Mucosa of descending colon (tissue), 3 donors: Measurements from ENCODE around the gene C17orf75. TPM values are rescaled to one million over a fixed set of nuclear protein-coding genes. Genes with fewer than 3 reads are reported as not detected.
"Not testable (repeated sequence)": the region's sequence is repeated elsewhere in the genome, so short reads cannot be mapped to it uniquely, and the experiment has no call there.

ENCODE experiments used
- ATAC-seq: fragments of 200-7000 bp; cut with Tn5 transposase; one replicate; pipeline ENCODE4 v1.9.1; 2020; ENCODE audit warnings: mild to moderate bottlenecking, moderate library complexity
- DNase-seq, 3 donors: peaks; one replicate each; pipeline ENCODE4 v3.0.0-alpha.2; 2020
- H3K36me3 ChIP-seq: fragments of 200-600 bp; one replicate; pipeline ENCODE4 v1.8.0; 2021; ENCODE audit warnings: low read depth, mild to moderate bottlenecking
- H3K4me1 ChIP-seq: fragments of 200-600 bp; one replicate; pipeline ENCODE4 v1.8.0; 2021; ENCODE audit warnings: low read depth, mild to moderate bottlenecking
- H3K4me3 ChIP-seq: fragments of 200-600 bp; one replicate; pipeline ENCODE4 v1.8.0; 2021; ENCODE audit warnings: mild to moderate bottlenecking
- H3K9me3 ChIP-seq: fragments of 200-600 bp; one replicate; pipeline ENCODE4 v1.8.0; 2021; ENCODE audit warnings: mild to moderate bottlenecking
- intact Hi-C, 2 donors: fragments of 100-400 bp; cut with DNase I in 1 of 2; cut with micrococcal nuclease in 1 of 2; formaldehyde crosslinking; loops; one replicate each; pipeline versions ENCODE4 v1.11.0 to v1.11.1; 2022; cut with DNase I, micrococcal nuclease
- total RNA-seq, 3 donors: library from RNA; stranded (reverse); fragmentation: NEBNext Ultra II Directional in 2 of 3; extraction: Animal tissue kit (Norgen Biotek cat#: 25700) in 2 of 3; gene quantifications; one replicate each; pipeline versions ENCODE4 v1.2.1 to v1.2.4, GENCODE V29; 2021 to 2023
- TF ChIP-seq, protein P1 (sequence below): fragments of 200-600 bp; IDR thresholded peaks from one replicate; pipeline ENCODE4 v1.8.0; 2022; ENCODE audit warnings: antibody characterized with exemption, mild to moderate bottlenecking
- donor health status: DM: no; HTN: no; CAD: no; lungs with moderate emphysema.
- donor health status: DM: no; HTN: no; CAD: no.
- donor health status: DM: no; HTN: yes; CAD: no.

Gene C17orf75
- total RNA-seq, 3 donors from 2014 or later = 10.3 to 14.8 (median 12.9) TPM

DNA sequence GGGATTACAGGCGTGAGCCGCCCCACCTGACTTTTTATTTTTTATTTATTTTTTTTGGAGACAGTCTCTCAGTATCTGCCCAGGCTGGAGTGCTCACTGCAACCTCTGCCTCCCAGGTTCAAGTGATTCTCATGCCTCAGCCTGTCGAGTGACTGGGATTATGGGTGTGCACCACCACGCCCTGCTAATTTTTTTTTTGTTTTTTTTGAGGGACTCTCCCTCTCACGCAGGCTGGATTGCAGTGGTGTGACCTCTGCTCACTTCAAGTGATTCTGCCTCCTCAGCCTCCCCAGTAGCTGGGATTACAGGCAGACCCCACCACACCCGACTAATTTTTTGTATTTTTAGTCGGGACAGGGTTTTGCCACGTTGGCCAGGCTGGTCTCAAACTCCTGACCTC is 15.6 kb upstream of the C17orf75 start:
- intact Hi-C loops = no loop called here
- H3K36me3 ChIP-seq = peaks cover 18% of the 10 kb centered on the region
- TF ChIP-seq, protein P1, sequence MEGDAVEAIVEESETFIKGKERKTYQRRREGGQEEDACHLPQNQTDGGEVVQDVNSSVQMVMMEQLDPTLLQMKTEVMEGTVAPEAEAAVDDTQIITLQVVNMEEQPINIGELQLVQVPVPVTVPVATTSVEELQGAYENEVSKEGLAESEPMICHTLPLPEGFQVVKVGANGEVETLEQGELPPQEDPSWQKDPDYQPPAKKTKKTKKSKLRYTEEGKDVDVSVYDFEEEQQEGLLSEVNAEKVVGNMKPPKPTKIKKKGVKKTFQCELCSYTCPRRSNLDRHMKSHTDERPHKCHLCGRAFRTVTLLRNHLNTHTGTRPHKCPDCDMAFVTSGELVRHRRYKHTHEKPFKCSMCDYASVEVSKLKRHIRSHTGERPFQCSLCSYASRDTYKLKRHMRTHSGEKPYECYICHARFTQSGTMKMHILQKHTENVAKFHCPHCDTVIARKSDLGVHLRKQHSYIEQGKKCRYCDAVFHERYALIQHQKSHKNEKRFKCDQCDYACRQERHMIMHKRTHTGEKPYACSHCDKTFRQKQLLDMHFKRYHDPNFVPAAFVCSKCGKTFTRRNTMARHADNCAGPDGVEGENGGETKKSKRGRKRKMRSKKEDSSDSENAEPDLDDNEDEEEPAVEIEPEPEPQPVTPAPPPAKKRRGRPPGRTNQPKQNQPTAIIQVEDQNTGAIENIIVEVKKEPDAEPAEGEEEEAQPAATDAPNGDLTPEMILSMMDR = no peak
- peak; percentile 44 for ATAC-seq
- H3K9me3 ChIP-seq = no peaks in the 10 kb centered on the region
- no peak for DNase-seq
- no peak overlapping the region for H3K4me3 ChIP-seq
- H3K4me1 ChIP-seq = peaks cover 29% of the 10 kb centered on the region

DNA sequence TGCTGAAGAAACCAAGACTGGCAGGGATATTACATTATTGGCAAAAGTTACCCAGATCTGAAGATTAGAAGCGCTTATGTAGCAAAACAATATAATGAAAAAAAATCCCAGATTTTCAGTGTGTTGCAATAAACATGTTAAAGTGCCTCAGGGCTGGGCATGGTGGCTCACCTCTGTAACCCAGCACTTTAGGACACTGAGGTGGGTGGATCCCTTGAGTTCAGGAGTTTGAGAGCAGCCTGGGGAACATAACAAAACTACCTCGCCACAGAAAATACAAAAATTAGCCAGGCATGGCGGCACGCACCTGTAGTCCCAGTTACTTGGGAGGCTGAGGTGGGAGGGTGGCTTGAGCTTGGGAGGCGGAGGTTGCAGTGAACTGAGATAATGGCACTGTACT is 14.8 kb upstream of the C17orf75 start:
- Histone ChIP-seq H3K4me1 (peaks cover 37% of the 10 kb centered on the region), H3K36me3 (peaks cover 15% of the 10 kb centered on the region)

DNA sequence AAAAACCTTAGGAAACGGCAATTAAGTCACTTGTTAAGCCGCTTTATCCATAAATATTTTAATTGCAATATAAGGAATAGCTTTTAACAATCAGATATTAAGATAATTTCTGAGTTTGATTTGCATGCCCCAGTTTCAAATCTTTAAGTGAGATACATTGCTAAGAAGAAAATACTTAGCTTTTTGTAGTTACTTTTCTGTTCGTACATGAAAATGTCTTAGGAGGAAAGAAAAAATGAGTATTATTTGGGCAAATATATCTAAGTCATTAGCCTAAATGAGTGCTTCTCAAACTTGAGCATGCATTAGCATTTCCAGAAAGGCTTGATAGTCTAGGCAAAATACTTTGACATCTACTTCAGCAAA is 14.4 kb upstream of the C17orf75 start:
- ATAC-seq (no peak), DNase-seq (no peak)
- intact Hi-C loops = no loop called here
- Histone ChIP-seq H3K4me3 (no peak overlapping the region), H3K4me1 (peaks cover 40% of the 10 kb centered on the region), H3K36me3 (peaks cover 11% of the 10 kb centered on the region), H3K9me3 (no peaks in the 10 kb centered on the region)
- TF ChIP-seq, protein P1 = no peak

More for the DNA sequence above, 14.8 kb upstream of the C17orf75 start:
- ATAC-seq (no peak), DNase-seq (no peak)
- intact Hi-C loops = no loop called here
- TF ChIP-seq, protein P1 = no peak
- H3K4me3 ChIP-seq = no peak overlapping the region
- H3K9me3 ChIP-seq = no peaks in the 10 kb centered on the region

DNA sequence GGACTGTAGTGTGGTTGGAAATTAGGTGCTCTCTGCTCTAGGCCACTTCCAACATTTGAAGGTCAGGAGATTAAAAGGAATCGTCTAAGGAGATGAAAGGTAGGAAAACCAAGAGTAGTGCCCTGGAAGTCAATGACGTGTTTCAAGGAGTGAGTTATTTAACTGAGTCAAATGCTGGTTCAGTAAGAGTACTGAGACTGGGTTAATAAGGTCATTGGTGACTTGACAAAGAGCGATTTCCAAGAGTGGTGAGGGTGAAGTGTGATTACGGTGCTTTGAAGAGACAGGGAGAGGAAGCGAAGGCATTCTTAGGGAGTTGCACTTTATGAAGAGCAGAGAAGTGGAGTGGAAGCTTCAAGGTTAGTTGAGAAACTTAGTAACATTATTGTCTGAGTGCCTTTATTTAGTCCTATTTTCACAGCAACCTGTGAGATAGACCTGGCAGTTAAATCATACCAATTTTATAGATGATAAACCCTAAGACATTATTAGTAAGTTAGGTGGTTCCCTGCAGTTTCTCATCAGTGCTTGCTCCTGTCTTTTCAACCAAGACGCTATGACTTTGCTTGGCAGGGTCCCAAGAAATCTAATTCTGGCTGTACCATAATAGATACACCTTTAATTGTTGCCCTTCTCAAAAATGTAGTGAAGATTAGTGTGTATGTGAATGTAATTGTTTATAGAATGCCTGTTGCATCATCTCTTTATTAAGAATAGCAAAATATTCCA is 13.8 kb upstream of the C17orf75 start:
- Histone ChIP-seq H3K4me1 (peaks cover 40% of the 10 kb centered on the region), H3K36me3 (peaks cover 7% of the 10 kb centered on the region), H3K9me3 (no peaks in the 10 kb centered on the region), H3K4me3 (no peak overlapping the region)
- intact Hi-C loops = no loop called here
- ATAC-seq = no peak
- TF ChIP-seq, protein P1 = no peak
- DNase-seq = no peak

DNA sequence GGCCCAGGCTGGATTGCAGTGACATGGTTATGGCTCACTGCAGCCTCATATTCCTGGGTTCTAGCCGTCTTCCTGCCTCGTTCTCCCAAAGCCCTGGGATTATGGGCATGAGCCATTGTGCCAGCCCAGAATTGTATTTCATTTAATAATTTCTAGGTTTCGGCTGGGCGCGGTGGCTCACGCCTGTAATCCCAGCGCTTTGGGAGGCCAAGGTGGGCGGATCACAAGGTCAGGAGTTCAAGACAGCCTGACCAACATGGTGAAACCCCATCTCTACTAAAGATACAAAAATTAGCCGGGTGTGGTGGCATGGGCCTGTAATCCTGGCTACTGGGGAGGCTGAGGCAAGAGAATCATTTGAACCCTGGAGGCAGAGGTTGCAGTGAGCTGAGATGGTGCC is 10.8 kb upstream of the C17orf75 start:
- H3K4me3 ChIP-seq, H3K36me3 ChIP-seq, DNase-seq, H3K9me3 ChIP-seq, intact Hi-C loops, ATAC-seq: not testable (repeated sequence)
- peaks cover 44% of the 10 kb centered on the region for H3K4me1 ChIP-seq

DNA sequence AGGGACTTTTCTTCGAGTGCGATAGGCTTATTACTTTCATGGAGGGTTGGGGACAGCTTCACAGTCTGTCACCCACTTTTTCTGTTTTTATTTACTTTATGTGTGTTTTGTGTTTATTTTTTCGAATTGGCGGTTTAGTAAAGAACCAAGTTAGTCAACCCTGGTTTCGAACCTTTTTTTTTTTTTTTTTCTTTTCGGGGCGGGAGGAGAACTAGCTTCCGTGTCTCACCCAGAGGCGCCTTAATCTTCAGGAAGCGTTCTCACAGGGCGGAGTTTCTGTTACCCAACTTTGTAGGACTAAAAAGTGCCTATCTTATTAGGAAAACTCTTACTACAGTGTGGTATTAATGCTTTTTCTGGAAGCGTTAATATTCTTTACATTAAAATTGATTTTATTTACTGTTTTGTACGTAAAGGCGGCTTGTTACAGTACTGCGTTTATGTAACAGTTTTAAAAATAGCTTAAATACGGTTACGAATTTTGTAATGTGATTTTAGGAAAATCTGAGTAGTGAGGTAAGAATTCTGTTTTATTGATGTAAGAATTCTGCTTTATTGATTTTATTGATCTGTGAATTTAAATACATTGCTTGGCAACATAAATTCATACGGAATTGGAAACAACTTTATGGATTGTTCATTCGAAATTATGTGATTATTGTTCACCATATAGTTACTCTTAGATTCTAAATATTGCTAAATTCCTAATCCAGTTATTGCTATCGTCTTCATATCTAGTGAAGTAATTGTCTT is 8.9 kb upstream of the C17orf75 start:
- peaks cover 41% of the 10 kb centered on the region for H3K4me1 ChIP-seq
- H3K9me3 ChIP-seq = no peaks in the 10 kb centered on the region
- ATAC-seq = peak; percentile 64
- peak in 1 of 3 donors; percentile 62 for DNase-seq
- TF ChIP-seq, protein P1 = no peak
- intact Hi-C loops = no loop called here
- no peaks in the 10 kb centered on the region for H3K36me3 ChIP-seq
- peak overlapping the region; percentile 96 for H3K4me3 ChIP-seq
